ENCODE measurements around the gene NCAPG2. TPM values are rescaled to one million over a fixed set of nuclear protein-coding genes. Genes with fewer than 3 reads are reported as not detected.
A peak's percentile ranks its signal among the peaks of the same experiment; 100 is the strongest.

Gene NCAPG2
- total RNA-seq, 1 experiment from 2014 or later: 67.3 TPM

DNA sequence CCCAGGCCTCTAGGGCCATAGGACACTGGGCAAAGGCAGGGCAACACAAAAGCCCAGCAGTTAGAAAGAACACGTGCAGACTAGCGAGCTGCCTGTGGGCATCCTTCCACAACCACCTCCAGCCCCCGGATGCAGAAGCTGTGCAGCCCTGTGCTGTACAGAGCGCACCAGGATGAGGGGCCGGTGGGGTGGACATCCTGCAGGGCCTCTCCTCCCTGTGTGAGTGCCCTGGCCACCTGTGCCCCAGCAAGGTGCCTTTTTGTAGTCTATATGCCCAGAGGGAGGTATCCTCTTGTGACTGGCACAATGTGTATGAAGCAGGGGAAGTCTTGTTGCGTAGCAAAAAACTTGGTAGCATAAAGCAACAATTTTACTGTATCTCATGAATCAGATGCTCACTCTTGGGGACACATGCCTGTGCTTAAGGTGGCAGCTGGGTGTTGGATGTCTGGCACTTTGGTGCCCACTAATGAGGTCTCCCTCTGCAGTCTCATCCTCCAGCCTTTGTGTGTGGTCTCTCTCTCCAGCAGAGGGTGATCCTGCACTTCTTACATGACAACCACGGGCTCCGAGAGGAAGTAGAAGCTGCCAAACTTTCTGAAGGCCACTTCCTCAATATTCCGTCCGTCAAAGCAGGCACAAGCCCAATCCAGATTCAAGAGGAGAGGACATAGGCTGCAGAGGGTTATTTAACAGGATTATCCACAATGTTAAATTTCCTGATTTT, 8.7 kb downstream of the NCAPG2 start:
- CTCF ChIA-PET: interaction anchor here (0.6 to 1.2 kb wide), 2 partner anchors 9 to 281 kb away, joined by 3 to 5 read pairs; partner anchors contain the start of gene NCAPG2
- H3K4me3 ChIP-seq (ENCODE audit: low read depth, low read length): no peak overlapping the region
- Mint-ChIP-seq H3K9me3 (ENCODE audit: unreplicated experiment) (no peaks in the 10 kb centered on the region), H3K27ac (ENCODE audit: unreplicated experiment) (no peak overlapping the region), H3K4me3 (ENCODE audit: unreplicated experiment) (no peak overlapping the region), H3K4me1 (ENCODE audit: low read depth, unreplicated experiment) (no peaks in the 10 kb centered on the region), H3K27me3 (ENCODE audit: insufficient read depth, unreplicated experiment) (no peaks in the 10 kb centered on the region), H3K36me3 (ENCODE audit: insufficient read depth, unreplicated experiment) (peaks cover 43% of the 10 kb centered on the region)
- intact Hi-C loops (cut with micrococcal nuclease; ENCODE audit: unreplicated experiment): loop anchor here (1.0 kb wide), 1 partner anchor 281 kb away; no protein-coding TSS in a partner anchor
- peak in 1 of 2 experiments; percentile 36 for DNase-seq
- no peaks in the 10 kb centered on the region for H3K4me1 ChIP-seq
- TF ChIP-seq, protein P1, sequence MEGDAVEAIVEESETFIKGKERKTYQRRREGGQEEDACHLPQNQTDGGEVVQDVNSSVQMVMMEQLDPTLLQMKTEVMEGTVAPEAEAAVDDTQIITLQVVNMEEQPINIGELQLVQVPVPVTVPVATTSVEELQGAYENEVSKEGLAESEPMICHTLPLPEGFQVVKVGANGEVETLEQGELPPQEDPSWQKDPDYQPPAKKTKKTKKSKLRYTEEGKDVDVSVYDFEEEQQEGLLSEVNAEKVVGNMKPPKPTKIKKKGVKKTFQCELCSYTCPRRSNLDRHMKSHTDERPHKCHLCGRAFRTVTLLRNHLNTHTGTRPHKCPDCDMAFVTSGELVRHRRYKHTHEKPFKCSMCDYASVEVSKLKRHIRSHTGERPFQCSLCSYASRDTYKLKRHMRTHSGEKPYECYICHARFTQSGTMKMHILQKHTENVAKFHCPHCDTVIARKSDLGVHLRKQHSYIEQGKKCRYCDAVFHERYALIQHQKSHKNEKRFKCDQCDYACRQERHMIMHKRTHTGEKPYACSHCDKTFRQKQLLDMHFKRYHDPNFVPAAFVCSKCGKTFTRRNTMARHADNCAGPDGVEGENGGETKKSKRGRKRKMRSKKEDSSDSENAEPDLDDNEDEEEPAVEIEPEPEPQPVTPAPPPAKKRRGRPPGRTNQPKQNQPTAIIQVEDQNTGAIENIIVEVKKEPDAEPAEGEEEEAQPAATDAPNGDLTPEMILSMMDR (IDR thresholded peaks at IDR 0.05; ENCODE audit: insufficient read depth in 1 of 2, low read depth in 1 of 2, low read length in 1 of 2, severe bottlenecking in 1 of 2, unreplicated experiment in 1 of 2): peak in 1 of 2 experiments; percentile 53
- H3K27me3 ChIP-seq (replicated peaks; ENCODE audit: control insufficient read depth, insufficient read depth, low read length): no peaks in the 10 kb centered on the region
- POLR2A ChIA-PET: no interaction called here
- no peaks in the 10 kb centered on the region for H3K36me3 ChIP-seq (ENCODE audit: control insufficient read depth, insufficient read depth, low read length)
- H3K9me3 ChIP-seq: no peaks in the 10 kb centered on the region
- no TSS peak for BruUV-seq (replicated peaks)

DNA sequence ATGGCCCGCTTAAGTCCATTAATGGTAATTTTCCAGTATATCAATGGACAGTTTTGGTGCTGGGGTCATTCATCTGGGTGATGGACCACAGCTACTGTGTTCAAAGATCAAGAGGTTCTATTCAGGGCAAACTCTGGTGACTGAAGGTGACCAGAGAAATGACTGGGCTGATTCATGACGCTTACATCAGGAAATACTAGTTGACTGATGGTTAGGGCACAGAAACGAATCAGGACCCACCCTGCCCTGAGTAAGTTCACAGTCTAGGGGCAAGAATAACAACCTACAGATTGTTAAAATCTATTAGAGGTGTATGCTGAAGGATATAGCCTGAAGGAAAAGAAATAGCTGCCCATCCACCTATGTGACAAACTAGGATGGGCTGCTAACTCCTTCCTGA, 9.5 kb downstream of the NCAPG2 start:
- CTCF ChIA-PET: no interaction called here
- POLR2A ChIA-PET: no interaction called here
- Histone ChIP-seq H3K36me3 (ENCODE audit: control insufficient read depth, insufficient read depth, low read length) (no peaks in the 10 kb centered on the region), H3K4me3 (ENCODE audit: low read depth, low read length) (no peak overlapping the region), H3K4me1 (no peaks in the 10 kb centered on the region), H3K27me3 (replicated peaks; ENCODE audit: control insufficient read depth, insufficient read depth, low read length) (no peaks in the 10 kb centered on the region), H3K9me3 (no peaks in the 10 kb centered on the region)
- Mint-ChIP-seq H3K4me3 (ENCODE audit: unreplicated experiment) (no peak overlapping the region), H3K4me1 (ENCODE audit: low read depth, unreplicated experiment) (no peaks in the 10 kb centered on the region), H3K27me3 (ENCODE audit: insufficient read depth, unreplicated experiment) (no peaks in the 10 kb centered on the region), H3K9me3 (ENCODE audit: unreplicated experiment) (no peaks in the 10 kb centered on the region), H3K27ac (ENCODE audit: unreplicated experiment) (no peak overlapping the region), H3K36me3 (ENCODE audit: insufficient read depth, unreplicated experiment) (peaks cover 40% of the 10 kb centered on the region)
- TF ChIP-seq, protein P1 (IDR thresholded peaks at IDR 0.05; ENCODE audit: insufficient read depth in 1 of 2, low read depth in 1 of 2, low read length in 1 of 2, severe bottlenecking in 1 of 2, unreplicated experiment in 1 of 2): no peak
- intact Hi-C loops (cut with micrococcal nuclease; ENCODE audit: unreplicated experiment): no loop called here
- BruUV-seq (replicated peaks): no TSS peak
- DNase-seq: no peak

DNA sequence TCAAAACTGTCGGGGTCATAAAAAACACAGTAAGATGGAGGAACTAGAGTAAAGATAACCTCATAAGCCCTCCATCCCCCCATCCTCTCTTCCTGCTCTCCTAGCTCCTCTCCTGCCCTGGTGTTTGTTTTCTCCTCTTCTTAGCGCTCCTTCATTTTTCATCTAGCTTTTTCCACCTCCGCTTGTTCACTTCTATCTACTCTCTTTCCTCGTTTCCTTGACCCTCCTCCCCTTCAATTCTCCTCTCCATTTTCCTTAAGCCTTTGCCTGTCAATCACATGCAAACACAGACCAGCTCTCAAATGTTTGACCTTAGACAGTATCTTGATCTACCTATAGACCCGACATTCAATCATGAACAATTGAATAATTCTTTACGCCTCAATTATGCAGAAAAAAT, 10.0 kb downstream of the NCAPG2 start:
- no peak for DNase-seq
- Histone ChIP-seq H3K36me3 (ENCODE audit: control insufficient read depth, insufficient read depth, low read length) (no peaks in the 10 kb centered on the region), H3K27me3 (replicated peaks; ENCODE audit: control insufficient read depth, insufficient read depth, low read length) (no peaks in the 10 kb centered on the region), H3K9me3 (no peaks in the 10 kb centered on the region), H3K4me1 (no peaks in the 10 kb centered on the region), H3K4me3 (ENCODE audit: low read depth, low read length) (no peak overlapping the region)
- ChIA-PET POLR2A (interaction anchor here (0.7 kb wide), 1 partner anchor 48 kb away, joined by 3 read pairs; no protein-coding TSS in a partner anchor), CTCF (no interaction called here)
- no peak overlapping the region for H3K27ac Mint-ChIP-seq (ENCODE audit: unreplicated experiment)
- H3K4me1 Mint-ChIP-seq (ENCODE audit: low read depth, unreplicated experiment): no peaks in the 10 kb centered on the region
- no peak overlapping the region for H3K4me3 Mint-ChIP-seq (ENCODE audit: unreplicated experiment)
- peaks cover 40% of the 10 kb centered on the region for H3K36me3 Mint-ChIP-seq (ENCODE audit: insufficient read depth, unreplicated experiment)
- intact Hi-C loops (cut with micrococcal nuclease; ENCODE audit: unreplicated experiment): no loop called here
- no peaks in the 10 kb centered on the region for H3K9me3 Mint-ChIP-seq (ENCODE audit: unreplicated experiment)
- no TSS peak for BruUV-seq (replicated peaks)
- TF ChIP-seq, protein P1 (IDR thresholded peaks at IDR 0.05; ENCODE audit: insufficient read depth in 1 of 2, low read depth in 1 of 2, low read length in 1 of 2, severe bottlenecking in 1 of 2, unreplicated experiment in 1 of 2): no peak
- H3K27me3 Mint-ChIP-seq (ENCODE audit: insufficient read depth, unreplicated experiment): no peaks in the 10 kb centered on the region

Measured in Caco-2 (cell line).